NCI-H2029 (cell line): ENCODE results near the gene ADAMTS16.

Experiments
- DNase-seq: peaks from one replicate; lab custom pipeline; 2025; lab: John Stamatoyannopoulos, UW

The ADAMTS16 gene

GRCh38 chr5:5316334-5316733 lies 176.2 kb downstream of the ADAMTS16 start:
- DNase-seq, result no peak

GRCh38 chr5:5317976-5318375 lies 177.8 kb downstream of the ADAMTS16 start:
- no peak for DNase-seq

- DNase-seq, result no peak
These were observed 178.5 kb downstream of the ADAMTS16 start for GRCh38 chr5:5318426-5319190.

GRCh38 chr5:5320062-5320805 lies 180.1 kb downstream of the ADAMTS16 start:
- no peak for DNase-seq

GRCh38 chr5:5321137-5321536 lies 181.0 kb downstream of the ADAMTS16 start:
- DNase-seq, result no peak

- no peak for DNase-seq
These were observed 183.4 kb downstream of the ADAMTS16 start for GRCh38 chr5:5323551-5323950.

GRCh38 chr5:5326115-5326758 lies 186.1 kb downstream of the ADAMTS16 start:
- DNase-seq, result no peak

- DNase-seq, result no peak
These were observed 187.0 kb downstream of the ADAMTS16 start for GRCh38 chr5:5327126-5327525.

- DNase-seq, result no peak
These were observed 190.8 kb downstream of the ADAMTS16 start for GRCh38 chr5:5330728-5331452.

- no peak for DNase-seq
These were observed 191.7 kb downstream of the ADAMTS16 start for GRCh38 chr5:5331848-5332247.

GRCh38 chr5:5332287-5332686 lies 192.2 kb downstream of the ADAMTS16 start:
- peak; percentile 52 for DNase-seq

GRCh38 chr5:5335107-5335506 lies 195.0 kb downstream of the ADAMTS16 start:
- no peak for DNase-seq

- no peak for DNase-seq
These were observed 195.7 kb downstream of the ADAMTS16 start for GRCh38 chr5:5335700-5336264.

- no peak for DNase-seq
These were observed 199.1 kb downstream of the ADAMTS16 start for GRCh38 chr5:5339257-5339656.

GRCh38 chr5:5340206-5340729 lies 200.1 kb downstream of the ADAMTS16 start:
- DNase-seq, result no peak

GRCh38 chr5:5341531-5342292 lies 201.6 kb downstream of the ADAMTS16 start:
- DNase-seq, result no peak

- DNase-seq, result no peak
These were observed 202.7 kb downstream of the ADAMTS16 start for GRCh38 chr5:5342784-5343183.

- no peak for DNase-seq
These were observed 203.4 kb downstream of the ADAMTS16 start for GRCh38 chr5:5343568-5343967.

- no peak for DNase-seq
These were observed 204.0 kb downstream of the ADAMTS16 start for GRCh38 chr5:5344051-5344571.

GRCh38 chr5:5344606-5345005 lies 204.5 kb downstream of the ADAMTS16 start:
- DNase-seq, result no peak

GRCh38 chr5:5347442-5347841 lies 207.3 kb downstream of the ADAMTS16 start:
- no peak for DNase-seq
